ENCODE measurements around the gene UGT1A5.
A peak's percentile ranks its signal among the peaks of the same experiment; 100 is the strongest.

The UGT1A5 gene

DNA sequence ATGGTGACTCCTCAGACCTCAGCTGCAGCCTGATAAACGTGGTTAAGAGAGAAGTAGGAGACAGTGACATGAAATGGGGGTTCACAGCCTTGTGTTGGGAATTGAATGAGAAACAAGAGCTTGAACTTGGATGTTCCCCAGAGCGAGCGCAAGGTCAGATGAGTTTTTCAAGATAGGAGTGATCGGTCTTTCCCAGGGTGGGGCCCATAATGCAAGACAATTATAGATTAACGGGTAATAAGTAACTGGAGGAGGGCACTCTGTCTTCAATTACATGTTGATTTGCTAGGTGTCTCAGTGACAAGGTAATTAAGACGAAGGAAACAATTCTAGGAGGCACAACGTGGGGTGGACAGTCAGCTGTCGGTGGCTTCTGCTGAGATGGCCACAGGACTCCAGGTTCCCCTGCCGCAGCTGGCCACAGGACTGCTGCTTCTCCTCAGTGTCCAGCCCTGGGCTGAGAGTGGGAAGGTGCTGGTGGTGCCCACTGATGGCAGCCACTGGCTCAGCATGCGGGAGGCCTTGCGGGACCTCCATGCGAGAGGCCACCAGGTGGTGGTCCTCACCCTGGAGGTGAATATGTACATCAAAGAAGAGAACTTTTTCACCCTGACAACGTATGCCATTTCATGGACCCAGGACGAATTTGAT is at the start of gene UGT1A5:
UGT1A5 (plus strand) TSS at position 297 of the 651 bp plus-strand sequence; CDS start at position 382, 85 bp downstream.
- DNase-seq, result no peak

DNA sequence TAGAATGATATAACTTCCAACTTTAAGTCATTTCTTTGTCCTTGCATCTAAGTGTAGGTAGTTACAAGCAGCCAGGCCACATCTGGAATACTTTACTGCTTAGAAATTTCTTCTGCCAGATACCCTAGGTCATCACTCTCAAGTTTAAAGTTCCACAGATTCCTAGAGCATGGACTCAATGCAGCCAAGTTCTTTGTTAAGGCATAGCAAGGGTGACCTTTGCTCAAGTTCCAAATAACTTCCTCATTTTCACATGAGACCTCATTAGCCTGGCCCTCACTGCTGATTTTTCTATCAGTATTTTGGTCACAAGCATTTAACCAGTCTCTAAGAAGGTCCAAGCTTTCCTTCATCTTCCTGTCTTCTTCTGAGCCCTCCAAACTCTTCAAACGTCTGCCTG is 48.8 kb upstream of the UGT1A5 start:
- DNase-seq, result no peak

DNA sequence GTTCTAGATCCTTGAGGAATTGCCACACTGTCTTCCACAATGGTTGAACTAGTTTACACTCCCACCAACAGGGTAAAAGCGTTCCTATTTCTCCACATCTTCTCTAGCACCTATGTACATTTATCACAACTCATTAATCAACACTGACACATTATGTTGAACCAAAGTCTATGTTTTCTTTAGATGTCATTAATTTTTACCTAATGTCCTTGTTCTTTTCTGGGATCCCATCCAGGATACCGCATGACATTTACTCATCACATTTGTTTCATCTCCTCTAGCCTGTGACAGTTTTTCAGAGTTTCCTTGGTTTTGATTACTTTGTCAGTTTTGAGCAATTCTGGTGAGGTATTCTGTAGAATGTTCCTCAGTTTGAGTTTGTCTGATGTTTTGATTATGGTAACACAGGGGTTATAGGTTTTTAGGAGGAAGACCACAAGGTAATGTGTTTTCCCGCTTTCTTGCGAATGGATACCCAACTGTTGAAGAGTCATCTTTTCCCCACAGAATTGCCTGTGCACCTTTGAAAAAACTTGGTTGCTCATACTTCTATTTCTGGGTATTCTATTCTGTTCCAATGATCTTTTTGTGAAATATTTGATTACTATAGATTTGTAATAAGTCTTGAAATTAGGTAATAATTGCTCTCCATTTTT is 44.0 kb upstream of the UGT1A5 start:
- DNase-seq, result no peak

DNA sequence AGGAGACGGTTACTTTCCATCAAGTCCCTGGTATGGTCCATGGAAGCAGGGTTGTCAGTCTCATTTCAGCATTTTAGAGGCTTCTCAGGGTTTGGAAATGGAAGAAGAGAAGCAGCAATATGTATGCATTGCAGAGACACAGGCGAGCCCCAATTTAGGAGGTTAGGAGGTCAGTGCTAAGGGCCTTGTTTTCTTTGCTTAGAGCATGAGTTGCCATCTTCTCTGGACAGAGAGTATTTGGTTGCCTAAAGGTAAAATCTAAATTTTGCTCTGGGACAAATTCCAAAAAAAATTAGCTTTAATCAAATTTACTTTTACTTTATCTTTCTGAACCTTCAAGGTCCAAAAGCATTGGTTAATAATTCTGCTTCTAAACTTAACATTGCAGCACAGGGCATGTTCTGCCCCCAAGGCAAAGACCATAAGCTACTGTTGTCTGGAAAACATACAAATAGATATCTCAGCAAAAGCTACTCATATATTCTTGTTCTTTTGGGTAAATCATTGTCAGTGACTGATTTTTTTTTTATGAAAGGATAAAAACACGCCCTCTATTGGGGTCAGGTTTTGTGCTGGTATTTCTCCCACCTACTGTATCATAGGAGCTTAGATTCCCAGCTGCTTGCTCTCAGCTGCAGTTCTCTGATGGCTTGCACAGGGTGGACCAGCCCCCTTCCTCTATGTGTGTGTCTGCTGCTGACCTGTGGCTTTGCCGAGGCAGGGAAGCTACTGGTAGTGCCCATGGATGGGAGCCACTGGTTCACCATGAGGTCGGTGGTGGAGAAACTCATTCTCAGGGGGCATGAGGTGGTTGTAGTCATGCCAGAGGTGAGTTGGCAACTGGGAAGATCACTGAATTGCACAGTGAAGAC is 41.2 kb upstream of the UGT1A5 start, which contains the start of gene UGT1A9:
UGT1A9 (plus strand) TSS at position 609 of the 872 bp plus-strand sequence; CDS start at position 646, 37 bp downstream.
- no peak for DNase-seq

DNA sequence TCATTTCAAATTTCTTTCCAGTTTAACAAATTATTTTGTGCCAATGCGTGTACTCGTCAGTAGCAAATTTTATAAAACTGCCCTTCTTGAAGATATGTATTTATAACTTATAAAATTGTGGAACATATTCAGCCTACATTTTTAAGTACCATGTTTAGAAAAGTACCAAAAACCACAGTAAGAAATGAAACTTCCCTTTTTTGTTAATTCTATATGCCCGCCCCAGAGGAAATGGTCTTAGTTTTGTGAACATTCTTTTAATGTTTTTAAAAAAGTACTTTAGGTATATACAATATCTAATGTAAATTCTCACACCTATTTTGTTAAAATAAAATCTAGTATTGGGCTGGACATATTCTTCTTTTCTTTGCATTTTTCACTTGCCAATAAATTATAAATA is 39.8 kb upstream of the UGT1A5 start:
- no peak for DNase-seq

DNA sequence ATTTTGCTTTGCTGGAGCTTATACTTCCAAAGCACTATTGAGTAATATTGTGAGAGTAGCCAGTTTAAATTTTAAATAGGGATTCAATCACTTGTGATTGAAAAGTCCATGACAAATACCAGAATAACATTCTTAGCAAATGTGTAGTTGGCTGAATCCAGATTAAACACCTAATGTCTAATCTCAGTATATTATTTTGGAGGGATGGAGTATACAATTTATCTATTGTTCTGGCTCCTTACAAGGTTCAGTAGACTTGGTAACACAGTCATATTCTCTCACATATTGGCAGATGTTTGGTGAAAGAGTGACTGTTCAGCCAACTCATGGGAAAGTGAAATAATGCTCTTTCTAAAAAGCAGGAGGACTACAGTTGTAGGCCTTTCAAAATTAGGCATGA is 38.8 kb upstream of the UGT1A5 start:
- no peak for DNase-seq

DNA sequence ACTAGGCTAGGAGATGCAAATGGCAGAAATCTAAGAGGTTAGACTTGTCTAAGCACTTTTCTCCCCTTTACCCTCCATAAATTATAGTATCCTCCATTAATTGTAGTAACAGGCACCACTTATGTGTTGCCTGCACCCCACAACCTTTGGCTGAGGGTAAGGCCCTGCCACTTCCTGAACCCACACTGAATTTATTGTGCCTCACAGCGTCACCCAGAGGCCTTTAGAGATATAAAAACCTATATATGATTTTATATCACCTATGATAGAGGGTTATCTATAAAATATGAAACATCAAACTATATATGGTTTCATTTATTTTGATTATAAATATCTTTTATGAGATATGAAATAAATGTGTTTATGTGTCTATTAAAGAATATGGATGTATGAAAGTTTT is 38.4 kb upstream of the UGT1A5 start:
- DNase-seq, result peak; percentile 4

DNA sequence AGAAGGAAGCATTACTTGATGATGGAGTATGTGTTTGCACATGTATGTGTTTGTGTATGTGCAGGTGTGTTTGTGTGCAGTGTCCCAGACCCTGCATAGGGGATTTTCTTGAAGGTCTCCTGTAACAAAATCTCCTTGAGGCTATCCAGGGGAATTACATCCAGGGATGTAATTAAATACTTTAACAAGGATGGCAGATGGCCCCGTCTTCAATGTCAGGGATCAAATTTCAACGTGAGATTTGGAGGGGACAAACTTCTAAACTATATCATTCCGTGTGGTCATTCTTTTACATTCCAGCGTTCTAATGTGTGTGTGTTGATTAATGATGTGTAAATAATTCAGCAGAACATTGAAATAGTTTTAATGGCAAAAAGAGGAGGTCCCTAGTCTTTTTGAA is 37.7 kb upstream of the UGT1A5 start:
- peak; percentile 21 for DNase-seq

DNA sequence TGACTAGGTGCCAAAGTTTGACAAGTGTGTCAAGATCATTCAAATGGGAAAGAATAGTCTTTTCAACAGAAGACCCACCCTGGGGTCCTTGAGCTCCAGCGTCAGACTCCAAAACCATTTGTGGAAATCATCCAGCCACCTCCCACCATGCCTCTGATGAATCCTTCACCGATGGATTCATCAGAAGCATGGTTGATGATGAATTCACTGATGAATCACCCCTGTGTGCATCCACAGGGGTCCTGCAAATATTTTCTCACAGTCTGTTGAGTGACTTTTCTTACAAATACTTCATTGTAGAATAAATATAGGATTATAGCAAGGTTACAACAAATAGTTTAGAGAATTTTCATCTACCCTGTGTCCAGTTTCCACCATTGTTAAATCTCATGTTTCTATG is 36.7 kb upstream of the UGT1A5 start:
- DNase-seq, result no peak

DNA sequence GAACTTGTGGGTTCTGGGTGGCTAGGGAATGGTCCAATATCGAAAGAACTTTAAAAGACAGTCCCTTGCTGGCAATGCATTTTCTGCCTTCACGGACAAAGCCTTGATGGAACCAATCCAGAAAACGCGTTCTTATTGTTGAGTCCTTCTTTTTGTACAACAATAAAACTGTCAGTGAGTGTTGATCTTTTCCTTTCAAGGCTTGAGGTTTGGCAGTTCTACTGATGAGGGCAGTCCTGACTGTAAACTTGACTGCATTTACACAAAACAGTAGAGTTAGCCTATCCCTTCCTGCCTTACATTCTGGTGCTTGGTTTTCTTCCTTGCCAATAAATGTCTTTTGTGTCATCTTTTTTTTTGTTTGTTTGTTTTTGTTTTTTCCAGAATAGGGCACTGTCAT is 33.5 kb upstream of the UGT1A5 start:
- no peak for DNase-seq

DNA sequence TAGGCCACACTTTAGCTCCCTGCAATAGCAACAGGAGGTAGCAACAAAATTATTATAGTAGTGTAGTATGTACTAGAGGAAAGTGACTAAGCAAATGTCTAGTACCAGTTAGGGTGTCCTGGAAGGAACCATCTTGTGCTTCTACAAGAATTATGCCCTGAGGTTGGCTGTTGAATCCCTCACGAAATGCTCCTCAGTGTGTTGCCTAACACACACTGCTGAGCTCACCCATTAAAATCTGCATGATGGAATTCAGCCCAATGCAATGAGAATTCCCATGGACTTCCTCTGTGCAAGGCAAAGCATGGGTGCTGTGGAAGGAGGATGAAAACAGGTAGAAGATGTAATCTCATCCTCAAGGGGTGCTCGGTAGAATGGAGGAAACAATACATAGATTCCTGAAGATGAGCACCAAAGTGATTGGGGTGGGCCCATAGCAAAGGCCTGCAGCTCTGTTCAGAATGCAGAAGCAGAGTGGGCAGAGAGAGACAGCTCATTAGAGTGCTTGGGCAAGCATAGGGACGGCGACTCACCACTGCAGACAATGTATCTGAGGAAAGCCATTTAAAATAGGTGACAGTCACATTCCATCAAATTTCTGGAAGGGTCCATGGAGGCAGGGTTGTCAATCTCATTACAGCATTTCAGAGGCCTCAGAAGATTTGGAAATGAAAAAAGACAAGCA is 32.2 kb upstream of the UGT1A5 start:
- DNase-seq, result no peak

DNA sequence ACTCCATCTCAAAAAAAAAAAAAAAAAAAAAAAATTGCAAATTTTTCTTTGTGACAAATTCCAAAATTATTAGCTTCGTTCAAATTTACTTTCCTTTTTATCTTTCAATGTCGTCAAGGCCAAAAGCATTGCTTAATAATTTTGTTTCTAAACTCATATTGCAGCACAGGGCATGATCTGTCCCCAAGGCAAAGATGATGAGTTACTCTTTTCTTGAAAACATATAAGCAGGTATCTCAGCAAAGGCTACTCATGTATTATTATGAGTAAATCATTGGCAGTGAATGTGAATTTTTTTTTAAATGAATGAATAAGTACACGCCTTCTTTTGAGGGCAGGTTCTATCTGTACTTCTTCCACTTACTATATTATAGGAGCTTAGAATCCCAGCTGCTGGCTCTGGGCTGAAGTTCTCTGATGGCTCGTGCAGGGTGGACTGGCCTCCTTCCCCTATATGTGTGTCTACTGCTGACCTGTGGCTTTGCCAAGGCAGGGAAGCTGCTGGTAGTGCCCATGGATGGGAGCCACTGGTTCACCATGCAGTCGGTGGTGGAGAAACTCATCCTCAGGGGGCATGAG is 31.1 kb upstream of the UGT1A5 start, which contains the start of gene UGT1A7:
UGT1A7 (plus strand) TSS at position 381 of the 579 bp plus-strand sequence; CDS start at position 418, 37 bp downstream.
- no peak for DNase-seq

DNA sequence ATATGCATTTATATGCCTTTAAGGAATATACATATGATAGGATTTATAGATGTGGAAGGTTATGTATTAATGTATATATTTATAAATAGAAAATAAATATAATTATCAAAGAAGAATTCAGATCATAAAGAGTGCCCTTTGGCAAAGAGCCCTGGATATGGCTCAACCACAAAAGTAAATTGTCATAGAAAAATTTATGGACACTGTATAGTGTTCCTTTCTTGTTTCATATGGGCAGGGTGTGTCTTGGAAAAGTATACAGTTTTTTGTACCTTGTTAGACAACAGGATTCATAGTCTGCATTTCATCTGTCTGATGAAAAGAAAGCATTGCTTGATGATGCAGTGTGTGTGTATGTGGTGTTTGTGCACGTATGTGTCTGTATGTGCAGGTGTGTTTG is 28.1 kb upstream of the UGT1A5 start:
- DNase-seq, result no peak

DNA sequence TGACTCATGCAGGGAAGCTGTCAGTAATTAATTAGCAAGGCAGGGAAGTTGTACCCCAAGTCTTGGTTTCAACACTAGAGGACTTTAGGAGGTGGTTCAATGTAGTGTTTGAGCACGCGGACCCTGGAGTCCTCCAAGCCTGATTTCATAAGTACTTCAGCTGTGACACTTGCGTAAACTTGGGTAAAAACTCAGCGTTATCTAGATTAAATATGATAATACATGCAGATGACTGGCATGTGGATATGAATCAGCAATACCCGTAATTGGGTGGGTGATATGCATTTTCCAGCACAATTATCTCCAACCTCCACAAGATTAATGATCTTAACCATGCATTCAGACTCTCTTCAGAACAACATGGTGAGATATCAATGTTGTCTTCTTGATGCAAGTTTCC is 25.8 kb upstream of the UGT1A5 start:
- no peak for DNase-seq

DNA sequence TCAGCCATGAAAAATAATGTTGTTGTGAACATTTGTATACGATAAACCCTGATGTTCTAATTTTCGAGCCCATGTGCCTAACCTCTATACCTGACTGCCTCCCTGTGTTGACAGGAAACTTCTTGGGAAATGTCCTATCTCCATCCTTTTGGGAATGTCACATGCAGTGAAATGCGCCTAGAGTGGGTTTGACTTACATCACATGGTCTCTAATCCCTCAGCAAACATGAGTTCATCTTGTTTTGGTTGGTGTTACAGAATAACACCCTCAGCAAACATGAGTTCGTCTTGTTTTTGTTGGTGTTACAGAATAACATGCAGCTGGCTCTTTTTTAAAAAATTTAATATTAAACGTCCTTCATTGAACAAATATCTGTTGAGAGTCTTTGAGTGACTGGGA is 24.4 kb upstream of the UGT1A5 start:
- peak; percentile 62 for DNase-seq

DNA sequence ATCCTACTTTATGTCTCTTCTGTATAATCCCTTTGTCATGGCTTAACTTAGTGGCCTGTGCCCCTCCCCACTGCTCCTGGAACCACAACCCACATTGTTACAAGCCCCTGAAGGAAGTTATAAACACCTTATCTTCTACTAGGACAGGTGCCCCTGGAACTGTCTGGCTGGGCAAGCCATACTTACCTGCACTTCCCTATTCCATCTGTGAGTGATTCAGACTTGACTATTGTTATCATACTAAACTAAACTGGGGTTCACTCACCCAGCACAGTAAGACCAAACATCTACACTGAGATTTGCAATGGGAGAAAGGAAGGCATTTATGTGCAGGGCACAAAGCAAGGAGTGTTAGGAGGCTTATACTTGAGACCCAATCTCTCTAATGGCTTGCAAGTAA is 23.7 kb upstream of the UGT1A5 start:
- no peak for DNase-seq

DNA sequence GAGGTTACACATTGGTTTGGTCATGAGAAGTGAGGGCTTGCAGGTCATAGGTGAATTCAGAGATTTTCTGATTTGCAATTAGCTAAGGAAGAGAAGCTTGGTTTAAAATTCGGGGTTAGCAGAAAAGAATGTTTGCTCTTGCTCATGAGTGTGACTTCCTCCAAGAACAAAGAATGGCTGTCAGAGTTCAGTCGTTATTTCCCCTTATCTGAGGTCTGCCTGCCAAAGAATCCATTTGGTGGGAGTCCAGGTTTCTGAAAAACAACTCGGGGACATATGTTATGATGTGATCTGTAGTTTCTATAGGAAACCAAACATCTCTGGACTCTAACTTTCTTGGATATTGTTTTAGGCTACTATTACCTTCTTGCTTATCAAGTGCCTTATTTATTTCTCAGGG is 23.2 kb upstream of the UGT1A5 start:
- no peak for DNase-seq

DNA sequence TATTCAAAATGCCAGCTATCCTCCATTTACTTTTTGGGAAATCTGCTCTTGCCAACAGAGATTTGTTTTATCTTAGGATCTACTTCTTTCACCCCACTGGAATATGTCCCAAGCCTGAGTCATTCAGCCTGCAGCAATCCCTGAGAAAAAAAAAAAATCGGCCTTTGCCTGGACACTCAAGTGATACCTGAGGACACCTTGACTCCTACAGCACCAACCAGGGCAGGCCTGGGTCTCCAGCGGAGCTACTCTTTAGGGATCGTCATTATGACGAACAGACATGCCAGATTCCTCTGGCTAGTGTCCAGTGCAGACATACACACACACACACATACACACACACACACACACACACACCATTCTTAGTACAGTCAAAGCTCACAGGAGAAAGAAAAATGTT is 22.3 kb upstream of the UGT1A5 start:
- no peak for DNase-seq

DNA sequence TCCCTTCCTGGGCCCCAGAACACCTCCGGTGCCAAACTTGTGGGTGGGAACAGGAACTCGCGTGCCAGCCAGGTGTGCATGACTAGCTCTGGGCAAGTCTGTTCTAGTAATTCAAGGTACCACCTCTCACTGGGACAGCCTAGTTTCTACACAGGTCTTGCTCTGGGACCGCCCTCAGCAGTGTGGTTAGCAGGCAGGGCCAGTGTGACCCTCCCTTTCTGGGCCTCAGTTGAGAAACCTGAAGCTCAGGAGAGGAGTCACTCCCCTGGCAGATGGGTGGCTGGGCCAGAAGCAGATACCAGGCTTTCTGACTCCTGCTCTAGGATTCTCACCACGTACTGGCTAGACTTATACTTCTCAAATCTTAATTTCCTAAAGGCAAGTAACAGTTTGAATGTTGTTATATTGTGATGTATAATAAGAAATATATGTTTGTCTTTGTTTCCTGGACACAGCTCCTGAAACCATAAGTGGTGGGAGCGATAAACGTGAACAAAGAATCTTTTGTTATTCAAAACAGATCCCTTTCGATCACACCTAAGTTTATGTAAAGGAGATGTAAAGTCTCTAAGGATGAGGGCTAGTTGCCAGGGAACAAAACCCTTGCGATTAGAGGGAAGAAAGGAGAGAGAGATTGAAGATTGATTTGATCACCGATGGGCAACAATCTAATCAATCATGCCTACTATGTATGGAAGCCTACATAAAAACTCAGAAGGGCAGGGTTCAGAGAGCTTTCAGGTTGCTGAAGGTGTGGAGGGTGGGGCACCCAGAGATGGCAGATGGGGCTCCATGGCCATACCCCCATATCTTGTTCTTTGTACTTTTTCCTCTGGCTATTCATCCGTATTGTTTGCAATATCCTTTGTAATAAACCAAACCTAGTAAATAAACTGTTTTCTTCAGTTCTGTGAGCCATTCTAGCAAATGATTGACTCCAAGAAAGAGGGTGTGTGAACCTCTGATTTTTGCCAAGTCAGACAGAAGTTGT is 21.0 kb upstream of the UGT1A5 start:
- no peak for DNase-seq

DNA sequence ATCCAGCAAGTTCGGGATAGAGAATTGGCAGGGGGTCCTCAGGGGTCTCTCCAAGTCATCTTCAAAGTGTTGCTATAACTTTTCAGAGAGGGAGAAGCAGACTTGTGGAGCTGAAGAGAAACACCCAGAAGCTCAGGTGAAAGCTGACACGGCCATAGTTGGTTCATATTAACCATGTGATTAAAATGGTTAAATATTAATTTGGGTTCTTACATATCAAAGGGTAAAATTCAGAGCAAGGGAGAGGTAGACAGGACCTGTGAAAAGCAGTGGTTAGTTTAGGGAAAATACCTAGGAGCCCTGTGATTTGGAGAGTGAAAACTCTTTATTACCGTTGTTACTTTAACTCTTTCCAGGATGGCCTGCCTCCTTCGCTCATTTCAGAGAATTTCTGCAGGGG is 20.1 kb upstream of the UGT1A5 start, which contains the start of gene UGT1A6:
UGT1A6 (plus strand) TSS at position 243 of the 400 bp plus-strand sequence; CDS start at position 358, 115 bp downstream.
- peak; percentile 4 for DNase-seq

DNA sequence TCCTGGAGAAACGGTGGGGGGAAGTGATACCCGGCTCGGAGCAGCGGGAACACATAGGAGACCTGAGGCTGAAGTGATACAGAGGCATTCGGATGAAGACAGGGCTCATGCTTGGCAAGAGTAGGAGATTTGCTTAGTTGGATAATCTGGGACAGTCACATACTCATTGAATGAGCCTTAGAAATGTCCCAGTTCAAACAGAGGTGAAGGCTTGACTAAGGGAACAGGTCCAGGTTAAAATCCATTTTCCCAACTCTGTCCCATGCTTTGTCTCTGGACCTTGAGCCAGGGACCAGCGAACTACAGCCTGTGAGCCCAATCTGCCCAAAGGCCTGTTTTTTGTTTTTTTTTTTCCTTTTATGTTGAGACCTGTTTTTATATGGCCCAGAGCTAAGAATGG is 18.7 kb upstream of the UGT1A5 start:
- DNase-seq, result no peak

Measured in DMS53 (cell line).